Thyroid gland (tissue), 4 donors: ENCODE results near the gene ITGA2B. TPM values are rescaled to one million over a fixed set of nuclear protein-coding genes. Genes with fewer than 3 reads are reported as not detected.
A peak's percentile ranks its signal among the peaks of the same experiment; 100 is the strongest.

ENCODE experiments used
- DNase-seq, 2 donors: peaks; one replicate each; pipeline ENCODE4 v3.0.0-alpha.2; 2019
- H3K27ac ChIP-seq, 3 donors: fragments of 200-600 bp; sonication (generic); 1 replicate in 2 of 3; 2 replicates in 1 of 3; pipeline ENCODE4 v1.5.1; 2016 to 2019; ENCODE audit warnings: mild to moderate bottlenecking in 1 of 3, moderate library complexity in 1 of 3
- H3K27me3 ChIP-seq: fragments of 200-600 bp; sonication (generic); one replicate; pipeline ENCODE4 v1.5.1; 2019
- H3K36me3 ChIP-seq, 2 donors: fragments of 200-600 bp; sonication (generic); one replicate each; pipeline ENCODE4 v1.5.1; 2016 to 2019
- H3K4me1 ChIP-seq, 2 donors: fragments of 200-600 bp; sonication (generic); one replicate each; pipeline ENCODE4 v1.5.1; 2017 to 2019
- H3K4me3 ChIP-seq, 3 donors: fragments of 200-600 bp; sonication (generic); replicated peaks in 1 of 3; 1 replicate in 2 of 3; 2 replicates in 1 of 3; pipeline ENCODE4 v1.5.1; 2016; ENCODE audit warnings: mild to moderate bottlenecking in 1 of 3
- H3K9me3 ChIP-seq: fragments of 200-600 bp; sonication (generic); one replicate; pipeline ENCODE4 v1.5.1; 2017
- CTCF ChIP-seq, 6 experiments: fragments of 200-600 bp in 3 of 6; fragments of 450-650 bp in 3 of 6; sonication (generic) in 3 of 6; IDR thresholded peaks; one replicate each; pipeline ENCODE4 v1.5.1; 2016 to 2019; ENCODE audit warnings: antibody characterized with exemption in 6 of 6, mild to moderate bottlenecking in 2 of 6, inconsistent platforms in 1 of 6, moderate library complexity in 1 of 6
- POLR2A ChIP-seq, 2 donors: fragments of 450-650 bp; IDR thresholded peaks; one replicate each; pipeline ENCODE4 v1.6.1; 2017; ENCODE audit warnings: antibody characterized with exemption in 2 of 2, mild to moderate bottlenecking in 2 of 2, moderate library complexity in 1 of 2
- WGBS, 2 donors: methylation state at CpG; one replicate each; pipeline ENCODE4 v1.1.5; 2017; 5-methylcytosine and 5-hydroxymethylcytosine counted together
- intact Hi-C: fragments of 100-400 bp; cut with DNase I; formaldehyde crosslinking; loops from one replicate; pipeline ENCODE4 v1.15.1; 2023
- total RNA-seq, 4 donors: library from RNA; depleted of rRNA; stranded (reverse); fragments of >200 nt; gene quantifications; one replicate each; pipeline ENCODE4 v1.2.3, GENCODE V29; 2016

The ITGA2B gene
- total RNA-seq, 4 donors from 2014 or later: 2.0 to 4.6 (median 3.3) TPM

GRCh38 chr17:44358066-44358465 is 31.4 kb downstream of the ITGA2B start:
- Histone ChIP-seq H3K4me3 (no peak overlapping the region), H3K36me3 (no peaks in the 10 kb centered on the region), H3K9me3 (no peaks in the 10 kb centered on the region), H3K27me3 (no peaks in the 10 kb centered on the region), H3K27ac (no peak overlapping the region), H3K4me1 (peaks cover 18 to 19% of the 10 kb centered on the region in 2 donors)
- no peak for DNase-seq
- 90 to 93% methylated on average over 9 of the region's 9 CpGs for WGBS, 2 donors
- TF ChIP-seq CTCF (IDR thresholded peaks at IDR 0.05): no peak
- TF ChIP-seq POLR2A (IDR thresholded peaks at IDR 0.05): no peak
- intact Hi-C loops: no loop called here

GRCh38 chr17:44356241-44356640 is 33.2 kb downstream of the ITGA2B start:
- Histone ChIP-seq H3K4me3 (no peak overlapping the region), H3K27ac (no peak overlapping the region), H3K4me1 (peaks cover 6% of the 10 kb centered on the region in 2 donors), H3K27me3 (no peaks in the 10 kb centered on the region), H3K9me3 (no peaks in the 10 kb centered on the region), H3K36me3 (peaks cover 14 to 17% of the 10 kb centered on the region in 2 donors)
- intact Hi-C loops: no loop called here
- WGBS, 2 donors: 91 to 96% methylated on average over 7 to 11 of the region's 11 CpGs
- DNase-seq: no peak
- no peak for TF ChIP-seq POLR2A (IDR thresholded peaks at IDR 0.05)
- TF ChIP-seq CTCF (IDR thresholded peaks at IDR 0.05): no peak

GRCh38 chr17:44355642-44356099 is 33.8 kb downstream of the ITGA2B start:
- no peak for DNase-seq
- Histone ChIP-seq H3K27me3 (no peaks in the 10 kb centered on the region), H3K9me3 (no peaks in the 10 kb centered on the region), H3K4me3 (no peak overlapping the region), H3K36me3 (peaks cover 19 to 22% of the 10 kb centered on the region in 2 donors), H3K4me1 (peaks cover under 1% of the 10 kb centered on the region in 2 donors), H3K27ac (no peak overlapping the region)
- WGBS, 2 donors: 77 to 85% methylated on average over 9 to 17 of the region's 17 CpGs
- TF ChIP-seq POLR2A (IDR thresholded peaks at IDR 0.05) (no peak), CTCF (IDR thresholded peaks at IDR 0.05) (no peak)
- intact Hi-C loops: no loop called here

- Histone ChIP-seq H3K4me3 (no peak overlapping the region), H3K27me3 (no peaks in the 10 kb centered on the region), H3K36me3 (peaks cover 26 to 27% of the 10 kb centered on the region in 2 donors), H3K4me1 (no peaks in the 10 kb centered on the region), H3K9me3 (no peaks in the 10 kb centered on the region), H3K27ac (no peak overlapping the region)
- 80 to 86% methylated on average over 41 to 42 of the region's 77 CpGs for WGBS, 2 donors
- TF ChIP-seq POLR2A (IDR thresholded peaks at IDR 0.05) (no peak), CTCF (IDR thresholded peaks at IDR 0.05) (peak in 2 of 6 experiments; percentile 16 to 17)
- DNase-seq: no peak
- intact Hi-C loops: no loop called here
These were observed 34.6 kb downstream of the ITGA2B start for GRCh38 chr17:44354582-44355561.
